ENCODE results near the gene RIMS1.

- no peak for TF ChIP-seq CTCF (IDR thresholded peaks at IDR 0.05; ENCODE audit: low read depth, low read length, missing input control)
- TF ChIP-seq, protein P1, sequence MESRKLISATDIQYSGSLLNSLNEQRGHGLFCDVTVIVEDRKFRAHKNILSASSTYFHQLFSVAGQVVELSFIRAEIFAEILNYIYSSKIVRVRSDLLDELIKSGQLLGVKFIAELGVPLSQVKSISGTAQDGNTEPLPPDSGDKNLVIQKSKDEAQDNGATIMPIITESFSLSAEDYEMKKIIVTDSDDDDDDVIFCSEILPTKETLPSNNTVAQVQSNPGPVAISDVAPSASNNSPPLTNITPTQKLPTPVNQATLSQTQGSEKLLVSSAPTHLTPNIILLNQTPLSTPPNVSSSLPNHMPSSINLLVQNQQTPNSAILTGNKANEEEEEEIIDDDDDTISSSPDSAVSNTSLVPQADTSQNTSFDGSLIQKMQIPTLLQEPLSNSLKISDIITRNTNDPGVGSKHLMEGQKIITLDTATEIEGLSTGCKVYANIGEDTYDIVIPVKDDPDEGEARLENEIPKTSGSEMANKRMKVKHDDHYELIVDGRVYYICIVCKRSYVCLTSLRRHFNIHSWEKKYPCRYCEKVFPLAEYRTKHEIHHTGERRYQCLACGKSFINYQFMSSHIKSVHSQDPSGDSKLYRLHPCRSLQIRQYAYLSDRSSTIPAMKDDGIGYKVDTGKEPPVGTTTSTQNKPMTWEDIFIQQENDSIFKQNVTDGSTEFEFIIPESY (IDR thresholded peaks at IDR 0.05): no peak
- no peak for TF ChIP-seq RAD21 (IDR thresholded peaks at IDR 0.05)
- TF ChIP-seq SP1 (IDR thresholded peaks at IDR 0.05): no peak
- no peak for TF ChIP-seq MAX (IDR thresholded peaks at IDR 0.05)
- TF ChIP-seq TAF1 (conservative IDR thresholded peaks at IDR 0.05): no peak
- TF ChIP-seq HNF4G (IDR thresholded peaks at IDR 0.05): no peak
- no peak for TF ChIP-seq REST (IDR thresholded peaks at IDR 0.05)
- no peak for TF ChIP-seq FOXA1 (IDR thresholded peaks at IDR 0.05)
- TF ChIP-seq HNF4A (conservative IDR thresholded peaks at IDR 0.05): no peak
- TF ChIP-seq YY1 (IDR thresholded peaks at IDR 0.05): no peak
- TF ChIP-seq EGR1 (IDR thresholded peaks at IDR 0.05; ENCODE audit: low read depth in 2 of 2): no peak
- no peak for TF ChIP-seq JUND (IDR thresholded peaks at IDR 0.05)
Observed at GRCh38 chr6:72418495-72418894, 532.1 kb downstream of the RIMS1 start.

Data from liver (tissue), 3 donors.